Suppressor macrophage treated with lipopolysaccharide for 4 hours (primary cell): Measurements from ENCODE around the gene CTNND2.
"Not testable (repeated sequence)": the region's sequence is repeated elsewhere in the genome, so short reads cannot be mapped to it uniquely, and the experiment has no call there.

Experiments
- DNase-seq: peaks from one replicate; pipeline ENCODE4 v3.0.0-alpha.2; 2020

CTNND2 gene

GRCh38 chr5:11656916-11657315 lies 247.3 kb downstream of the CTNND2 start:
- DNase-seq: no peak

DNA sequence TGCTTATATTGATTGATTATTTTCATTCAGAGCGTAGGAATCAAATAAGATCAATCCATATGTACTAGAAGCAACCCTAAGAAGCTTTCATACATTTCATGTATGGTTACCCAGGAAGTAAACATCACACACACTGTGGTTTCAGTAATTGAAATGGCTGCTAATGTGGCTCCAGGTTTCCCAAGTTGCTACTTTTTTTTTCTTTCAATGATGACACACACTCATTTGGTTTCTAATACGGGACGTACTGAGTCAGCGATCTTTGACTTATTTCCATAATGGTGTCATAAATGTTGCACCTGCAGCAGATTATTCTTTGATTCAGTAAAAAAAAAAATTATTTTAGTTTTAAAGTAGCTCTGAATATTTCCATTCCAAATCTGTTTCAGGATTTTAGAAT lies 248.6 kb downstream of the CTNND2 start:
- DNase-seq: no peak

DNA sequence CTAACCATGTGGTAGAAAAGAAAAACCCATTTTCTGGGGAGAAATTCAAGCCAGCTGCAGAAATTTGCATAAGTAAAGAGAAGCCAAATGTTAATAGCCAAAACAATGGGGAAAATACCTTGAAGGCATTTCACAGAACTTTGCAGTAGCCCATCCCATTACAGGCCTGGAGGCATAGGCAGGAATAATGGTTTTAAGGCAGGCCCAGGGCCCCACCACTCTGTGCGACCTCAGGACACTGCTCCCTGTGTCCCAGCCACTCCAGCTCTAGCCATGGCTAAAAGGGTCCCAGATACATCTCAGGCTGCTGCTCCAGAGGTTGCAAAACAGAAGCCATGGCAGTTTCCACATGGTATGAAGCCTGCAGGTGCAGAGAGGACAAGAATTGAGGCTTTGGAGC lies 253.3 kb downstream of the CTNND2 start:
- DNase-seq: no peak

DNA sequence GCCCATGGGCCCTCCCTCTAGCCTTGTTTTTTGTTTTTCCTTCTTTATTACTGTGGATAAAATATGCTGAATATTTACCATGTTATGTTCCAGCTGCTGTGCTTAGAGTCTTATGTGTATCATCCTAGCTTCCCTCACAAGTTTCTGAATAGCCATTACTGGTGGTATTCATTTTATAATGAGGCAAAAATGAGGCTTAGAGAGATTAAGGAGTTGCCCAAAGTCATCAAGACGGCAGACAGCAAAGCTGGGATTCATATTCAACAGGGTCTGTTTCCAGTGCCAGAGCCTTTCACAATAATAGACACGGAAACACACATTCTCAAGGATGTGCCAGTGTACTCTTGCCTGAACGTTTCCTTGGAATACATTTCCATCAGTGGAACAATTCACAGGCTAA lies 258.1 kb downstream of the CTNND2 start:
- no peak for DNase-seq

DNA sequence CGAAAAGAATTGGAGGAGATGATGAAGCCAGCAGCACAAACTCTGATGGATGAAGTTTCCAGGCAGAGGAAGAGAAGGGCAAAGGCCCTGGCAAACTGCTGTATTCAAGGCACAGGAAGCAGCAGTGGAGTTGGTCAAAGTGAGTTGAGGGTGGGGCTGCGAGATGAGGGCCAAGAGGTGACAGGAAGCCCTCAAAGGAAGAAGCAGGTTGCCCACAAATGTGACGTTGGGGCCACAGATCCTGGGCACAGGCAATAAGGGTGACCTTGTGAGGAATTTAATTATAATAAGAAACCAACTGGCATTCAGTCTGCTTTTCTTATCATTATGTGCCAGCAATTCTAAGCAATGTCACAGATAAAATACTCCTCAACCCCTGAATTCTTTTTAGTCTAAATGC lies 261.8 kb downstream of the CTNND2 start:
- DNase-seq: no peak

DNA sequence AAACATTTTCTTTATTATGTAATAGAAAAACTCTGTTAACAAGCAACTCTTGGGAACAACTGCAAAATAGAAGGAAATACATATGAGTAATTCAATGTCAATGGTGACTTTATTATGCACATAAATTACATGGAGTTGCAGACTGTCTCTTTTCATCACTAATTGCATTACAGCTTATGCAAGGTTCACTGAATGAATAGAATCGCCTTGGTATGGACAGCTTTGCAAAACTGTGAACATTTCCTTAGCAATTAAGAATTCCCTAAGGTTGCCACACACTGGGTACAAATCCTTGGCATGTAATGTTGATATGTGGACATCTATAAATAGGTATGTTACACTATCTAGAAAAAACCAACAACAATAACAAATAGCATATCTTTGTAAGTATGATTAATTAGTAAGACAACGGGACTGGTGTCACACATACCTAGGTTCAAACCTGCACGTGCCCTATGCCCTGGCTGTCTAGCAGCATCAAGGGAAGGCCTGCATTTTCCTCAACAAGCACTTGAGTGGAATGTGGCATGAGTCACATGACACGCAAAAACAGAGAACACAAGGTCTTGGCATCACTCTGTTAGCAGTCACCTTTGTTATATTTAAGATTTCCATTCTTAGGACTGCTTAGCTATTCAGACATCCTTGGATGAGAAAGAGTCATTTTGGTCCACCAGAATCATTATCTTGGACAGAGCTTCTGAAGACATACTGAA lies 263.9 kb downstream of the CTNND2 start:
- no peak for DNase-seq

DNA sequence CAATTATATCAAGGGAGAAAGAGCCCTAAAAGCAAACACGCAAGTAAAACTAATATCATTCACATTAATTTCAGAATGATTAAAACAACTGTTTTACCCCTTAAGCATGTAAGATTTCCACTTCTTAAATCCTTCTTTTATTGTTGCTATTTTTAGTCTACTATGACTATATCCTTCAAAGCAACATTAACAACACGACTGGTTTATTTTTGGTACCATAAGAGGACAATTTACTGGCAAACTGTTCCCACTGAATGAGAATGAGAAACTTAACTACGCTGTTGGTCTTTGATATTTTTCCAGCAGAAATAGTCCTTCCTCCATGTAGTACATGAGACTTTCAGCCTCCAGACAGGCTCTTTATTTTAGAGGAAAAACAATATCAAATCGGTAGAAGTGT lies 281.5 kb downstream of the CTNND2 start:
- DNase-seq: no peak

DNA sequence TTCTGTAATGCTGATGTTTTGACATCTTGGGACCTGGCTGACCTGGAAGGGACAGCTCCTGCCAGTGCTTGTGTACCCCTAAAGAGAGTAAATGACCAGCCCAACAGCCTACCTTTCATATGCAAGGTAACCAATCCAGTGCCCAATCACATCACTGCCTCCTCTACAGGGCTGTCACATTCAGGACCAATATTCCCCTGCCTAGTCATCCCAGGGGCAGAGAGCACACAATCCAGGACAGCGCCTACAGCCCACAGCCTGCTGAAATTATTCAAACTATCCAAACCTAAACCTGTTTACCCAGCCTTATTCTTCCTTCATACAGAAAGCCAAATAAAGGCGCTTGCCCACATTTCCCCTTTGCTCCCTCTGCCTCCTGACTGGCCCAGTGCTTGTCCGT lies 284.1 kb downstream of the CTNND2 start:
- DNase-seq: no peak

GRCh38 chr5:11619339-11620024 lies 284.8 kb downstream of the CTNND2 start:
- DNase-seq: no peak

- no peak for DNase-seq
These were observed 287.2 kb downstream of the CTNND2 start for GRCh38 chr5:11617080-11617479.

GRCh38 chr5:11616624-11617023 lies 287.6 kb downstream of the CTNND2 start:
- not testable (repeated sequence) for DNase-seq

GRCh38 chr5:11611011-11611410 lies 293.2 kb downstream of the CTNND2 start:
- DNase-seq: peak; percentile 17

DNA sequence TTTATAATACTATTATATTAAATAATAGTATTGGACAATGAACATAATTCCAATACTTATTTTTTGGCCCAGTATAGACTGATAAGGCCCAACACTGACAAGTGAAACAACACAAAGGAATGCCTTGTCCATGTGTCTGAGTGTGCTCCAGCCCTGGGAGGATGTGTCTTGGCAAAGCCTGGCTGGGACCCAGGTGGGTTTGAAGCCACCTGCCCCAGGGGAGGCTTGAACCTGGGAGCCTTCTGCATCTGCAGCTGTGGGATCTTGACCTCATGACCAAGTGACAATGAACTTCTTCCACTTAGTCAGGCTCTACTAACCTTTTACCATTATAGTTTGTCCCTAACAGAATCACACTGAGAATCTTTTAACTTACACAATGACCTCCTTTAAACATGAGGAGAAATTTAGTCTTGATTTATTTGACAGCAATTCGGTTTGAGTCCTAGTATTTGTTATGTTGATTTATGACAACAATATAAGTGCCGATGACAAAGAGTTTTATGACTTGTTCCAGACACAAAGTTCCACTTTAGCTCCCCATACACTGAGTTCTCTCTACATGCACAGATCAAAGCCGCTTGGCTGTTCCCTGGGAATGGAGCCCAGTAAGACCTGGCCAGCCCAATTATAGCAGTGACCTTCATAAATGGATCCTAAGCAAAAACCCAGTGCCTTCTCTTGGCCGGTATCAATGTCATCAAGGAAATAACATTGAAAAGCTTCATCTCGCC lies 294.5 kb downstream of the CTNND2 start:
- DNase-seq: no peak

GRCh38 chr5:11608530-11608929 lies 295.7 kb downstream of the CTNND2 start:
- no peak for DNase-seq

DNA sequence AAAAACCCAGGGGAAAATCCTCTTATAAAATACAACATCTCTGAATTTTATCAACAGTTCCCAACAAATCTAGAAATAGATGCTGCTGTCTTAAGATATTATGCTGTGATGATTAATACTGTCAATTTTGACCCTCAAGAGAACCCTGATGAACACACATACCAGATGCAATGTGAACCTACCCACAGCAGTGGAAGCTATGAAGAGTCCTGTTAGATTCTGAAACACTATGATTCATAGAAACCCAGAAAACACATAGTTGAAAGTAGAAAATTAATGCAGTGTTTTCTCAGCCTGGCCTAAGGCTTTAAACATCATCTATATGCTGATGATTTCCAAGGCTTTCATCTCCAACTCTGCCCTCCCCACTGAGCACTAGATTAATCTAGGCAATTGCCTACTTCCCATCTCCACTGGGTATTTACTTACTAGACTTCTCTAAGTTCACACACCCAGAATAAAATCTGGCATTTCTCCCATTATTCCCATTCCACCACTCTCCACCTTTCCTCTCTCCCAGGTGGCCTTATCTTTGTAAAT lies 296.2 kb downstream of the CTNND2 start:
- DNase-seq: no peak

GRCh38 chr5:11602298-11602697 lies 301.9 kb downstream of the CTNND2 start:
- DNase-seq: no peak

DNA sequence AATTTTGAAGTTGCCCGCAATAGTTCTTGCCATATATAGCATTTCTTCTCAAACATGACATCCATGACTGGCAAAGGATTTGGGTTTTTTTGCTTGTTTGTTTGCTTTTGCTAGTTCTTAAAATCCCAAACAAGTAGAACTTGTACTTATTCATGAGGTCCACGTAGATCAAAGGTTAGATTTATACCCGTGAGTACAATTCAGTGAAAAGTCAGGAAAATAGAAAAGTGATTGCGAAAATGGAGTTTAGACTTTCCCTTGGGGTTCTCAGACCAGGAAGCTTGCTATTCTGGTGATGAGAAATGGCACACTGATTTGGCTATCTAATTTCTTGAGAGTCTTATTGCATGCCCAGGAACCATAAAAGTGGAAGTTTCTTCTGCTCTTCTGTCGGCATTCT lies 304.7 kb downstream of the CTNND2 start:
- no peak for DNase-seq

GRCh38 chr5:11596657-11597071 lies 307.6 kb downstream of the CTNND2 start:
- no peak for DNase-seq

GRCh38 chr5:11596185-11596584 lies 308.1 kb downstream of the CTNND2 start:
- DNase-seq: no peak

DNA sequence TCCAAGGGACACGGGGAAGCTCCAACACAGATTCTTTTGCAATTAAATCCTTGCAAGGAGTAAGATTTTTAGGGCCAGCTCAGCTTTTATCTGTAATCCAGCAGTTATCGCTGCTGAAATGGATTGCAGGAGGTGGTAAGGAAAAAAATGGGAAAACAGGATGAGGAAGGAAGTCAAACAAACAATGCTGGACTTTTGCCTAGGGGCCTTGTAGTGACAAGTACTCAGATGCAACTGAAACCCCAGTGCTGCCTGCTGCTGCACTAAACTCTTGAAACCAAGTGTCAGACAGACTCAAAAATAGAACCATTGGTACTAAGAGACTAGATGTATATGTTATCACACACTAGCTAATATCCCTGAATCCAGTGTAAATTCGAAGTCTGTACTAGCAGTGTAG lies 309.2 kb downstream of the CTNND2 start:
- DNase-seq: no peak

GRCh38 chr5:11594021-11594420 lies 310.2 kb downstream of the CTNND2 start:
- no peak for DNase-seq

DNA sequence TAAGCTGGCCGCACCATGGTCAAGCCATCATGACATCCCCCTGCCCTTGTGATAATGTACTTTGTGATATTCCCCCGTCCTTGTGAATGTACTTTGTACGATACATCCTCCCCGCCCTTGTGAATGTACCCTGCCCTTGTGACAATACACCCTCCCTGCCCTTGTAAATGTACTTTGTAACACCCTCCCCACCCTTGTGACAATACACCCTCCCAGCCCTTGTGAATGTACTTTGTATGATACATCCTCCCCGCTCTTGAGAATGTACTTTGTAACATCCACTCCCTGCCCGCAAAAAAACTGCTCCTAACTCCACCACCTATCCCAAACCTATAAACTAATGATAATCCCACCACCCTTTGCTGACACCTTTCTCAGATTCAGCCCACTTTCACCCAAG lies 313.8 kb downstream of the CTNND2 start:
- no peak for DNase-seq

- DNase-seq: no peak
These were observed 315.4 kb downstream of the CTNND2 start for GRCh38 chr5:11588803-11589202.

- no peak for DNase-seq
These were observed 320.2 kb downstream of the CTNND2 start for GRCh38 chr5:11584017-11584416.
